GM23248 (cell line): ENCODE measurements around the gene GOLGA2. TPM values are rescaled to one million over a fixed set of nuclear protein-coding genes. Genes with fewer than 3 reads are reported as not detected.

ENCODE experiments used
- DNase-seq: peaks from one replicate; pipeline ENCODE4 v3.0.0-alpha.2; 2015
- H2AFZ ChIP-seq: fragments of 200-600 bp; sonication (generic); 2 replicates; pipeline ENCODE4 v1.6.1; 2016; ENCODE audit warnings: antibody characterized with exemption
- H3F3A ChIP-seq: fragments of 200-600 bp; sonication (generic); 2 replicates; pipeline ENCODE4 v1.6.1; 2016; ENCODE audit warnings: mild to moderate bottlenecking, antibody characterized with exemption, mixed run types; ENCODE audit not compliant: insufficient read depth
- H3K27ac ChIP-seq: fragments of 200-600 bp; sonication (generic); 2 replicates; pipeline ENCODE4 v1.5.1; 2016; ENCODE audit warnings: mild to moderate bottlenecking
- H3K27me3 ChIP-seq: fragments of 200-600 bp; sonication (generic); replicated peaks from 2 replicates; pipeline ENCODE4 v1.6.1; 2016; ENCODE audit warnings: mild to moderate bottlenecking; ENCODE audit not compliant: insufficient read depth
- H3K36me3 ChIP-seq: fragments of 200-600 bp; sonication (generic); 2 replicates; pipeline ENCODE4 v1.6.1; 2016; ENCODE audit warnings: low read depth, mild to moderate bottlenecking
- H3K4me1 ChIP-seq: fragments of 200-600 bp; sonication (generic); 2 replicates; pipeline ENCODE4 v1.6.1; 2016; ENCODE audit warnings: mild to moderate bottlenecking; ENCODE audit not compliant: insufficient read depth
- H3K4me2 ChIP-seq: fragments of 200-600 bp; sonication (generic); one replicate; pipeline ENCODE4 v1.6.1; 2016; ENCODE audit warnings: mild to moderate bottlenecking; ENCODE audit not compliant: unreplicated experiment
- H3K4me3 ChIP-seq: fragments of 200-600 bp; sonication (generic); 2 replicates; pipeline ENCODE4 v1.5.1; 2016; ENCODE audit warnings: mild to moderate bottlenecking
- H3K79me2 ChIP-seq: fragments of 200-600 bp; sonication (generic); 2 replicates; pipeline ENCODE4 v1.6.1; 2016; ENCODE audit warnings: mild to moderate bottlenecking; ENCODE audit not compliant: insufficient read depth
- H3K9ac ChIP-seq: fragments of 200-600 bp; sonication (generic); 2 replicates; pipeline ENCODE4 v1.6.1; 2016; ENCODE audit warnings: mild to moderate bottlenecking
- H3K9me2 ChIP-seq: fragments of 200-600 bp; sonication (generic); 2 replicates; pipeline ENCODE4 v1.6.1; 2016; ENCODE audit warnings: mixed run types, mild to moderate bottlenecking, moderate library complexity; ENCODE audit not compliant: insufficient read depth
- H3K9me3 ChIP-seq: fragments of 200-600 bp; sonication (generic); one replicate; pipeline ENCODE4 v1.6.1; 2017; ENCODE audit warnings: low read depth
- H4K20me1 ChIP-seq: fragments of 200-600 bp; sonication (generic); 2 replicates; pipeline ENCODE4 v1.6.0; 2016; ENCODE audit not compliant: insufficient read depth
- EZH2 ChIP-seq: fragments of 200-600 bp; sonication (generic); IDR thresholded peaks from 2 replicates; pipeline ENCODE4 v1.6.1; 2018; ENCODE audit warnings: antibody characterized with exemption, mild to moderate bottlenecking; ENCODE audit not compliant: insufficient read depth, poor library complexity, severe bottlenecking
- EZH2phosphoT487 ChIP-seq: fragments of 200-600 bp; sonication (generic); IDR thresholded peaks from 2 replicates; pipeline ENCODE4 v1.6.1; 2018; ENCODE audit warnings: antibody characterized with exemption, moderate library complexity, mild to moderate bottlenecking, low read depth; ENCODE audit not compliant: insufficient read depth
- WGBS, 2 experiments: methylation state at CpG; one replicate each; pipeline ENCODE4 v1.1.6; 2015 to 2017; ENCODE audit warnings: low lambda C conversion rate in 2 of 2, low coverage in 1 of 2; ENCODE audit errors: missing lambda C conversion rate in 2 of 2; 5-methylcytosine and 5-hydroxymethylcytosine counted together
- in situ Hi-C: fragments of 300-500 bp; cut with MboI; formaldehyde crosslinking; loops from 2 replicates; pipeline ENCODE4 v1.15.0; 2020
- polyA plus RNA-seq: library from polyadenylated mRNA; unstranded; fragments of >200 nt; fragmentation: Nextera tagmentation; extraction: Ambion mirVana; gene quantifications from 2 replicates; pipeline ENCODE4 v1.2.1, GENCODE V29; 2016
- total RNA-seq: library from RNA; depleted of rRNA; stranded (reverse); fragments of >200 nt; shearing (Covaris generic); gene quantifications from 2 replicates; pipeline ENCODE4 v1.2.3, GENCODE V29; 2014

GOLGA2 gene
- total and polyA plus RNA-seq, 2 experiments from 2014 or later: 35.1 to 116 TPM

DNA sequence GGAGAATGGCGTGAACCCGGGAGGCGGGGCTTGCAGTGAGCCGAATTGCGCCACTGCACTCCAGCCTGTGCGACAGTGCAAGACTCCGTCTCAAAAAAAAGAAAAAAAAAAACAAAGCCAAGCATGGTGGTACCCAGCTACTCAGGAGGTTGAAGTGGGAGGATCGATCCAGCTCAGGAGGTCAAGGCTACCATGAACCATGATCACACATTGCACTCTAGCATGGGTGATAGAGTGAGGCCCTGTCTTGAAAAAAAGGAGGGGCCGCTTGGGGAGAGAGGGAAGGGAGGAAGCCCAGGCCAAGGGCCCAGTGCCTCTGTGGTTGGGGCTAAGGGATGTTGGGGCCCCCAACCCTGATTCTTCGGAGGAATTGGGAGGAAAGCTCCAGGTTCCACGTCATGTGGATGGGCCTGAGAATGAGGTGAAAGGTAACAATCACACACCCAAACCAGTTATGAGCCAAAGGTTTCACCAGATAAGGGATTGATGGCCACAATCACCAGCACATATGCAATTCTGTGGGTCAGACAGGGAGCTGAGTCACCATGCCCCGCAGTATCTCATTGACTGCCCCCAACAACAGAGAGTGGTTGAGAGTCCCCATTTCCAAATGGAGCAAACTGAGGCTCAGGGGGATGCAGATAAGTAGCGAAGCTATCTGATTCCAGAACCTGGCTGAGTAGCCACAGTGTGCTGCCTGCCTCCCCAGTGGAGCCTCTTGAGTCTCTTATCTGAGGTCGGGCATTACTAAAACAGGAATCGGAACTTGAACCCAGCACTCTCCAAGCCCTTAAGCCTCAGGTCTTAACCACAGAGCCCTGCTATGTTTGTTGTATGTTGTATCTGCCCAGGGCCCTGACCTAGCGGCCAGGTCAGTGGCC, 20.8 kb upstream of the GOLGA2 start:
- no peaks in the 10 kb centered on the region for H3K9me3 ChIP-seq
- no peaks in the 10 kb centered on the region for H3K27me3 ChIP-seq
- H3K4me1 ChIP-seq: no peaks in the 10 kb centered on the region

DNA sequence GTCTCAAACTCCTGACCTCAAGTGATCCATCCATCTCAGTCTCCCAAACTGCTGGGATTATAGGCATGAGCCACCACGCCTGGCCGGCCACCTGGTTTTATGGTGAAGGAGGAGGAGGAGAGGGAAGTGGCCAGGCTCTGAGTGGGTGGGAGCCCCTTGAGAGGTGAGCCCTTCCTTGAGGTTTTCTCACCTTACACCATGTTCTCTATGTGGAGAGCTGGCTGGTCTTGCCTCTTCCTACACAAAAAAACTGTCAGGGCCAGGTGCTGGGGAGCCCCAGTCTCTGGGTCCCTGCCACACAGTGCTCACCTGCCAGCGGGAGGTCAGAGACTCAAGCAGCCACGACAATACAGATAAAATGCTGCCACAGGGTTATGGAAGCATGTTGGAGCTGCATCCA, 18.3 kb upstream of the GOLGA2 start:
- DNase-seq: no peak
- Histone ChIP-seq H4K20me1 (no peaks in the 10 kb centered on the region), H3K36me3 (no peaks in the 10 kb centered on the region), H3K9ac (no peak overlapping the region), H3K27ac (no peak overlapping the region), H3K4me1 (no peaks in the 10 kb centered on the region), H3K9me2 (no peaks in the 10 kb centered on the region), H3K79me2 (no peaks in the 10 kb centered on the region), H3K4me2 (no peak overlapping the region), H3K27me3 (no peaks in the 10 kb centered on the region), H3K4me3 (no peak overlapping the region), H3K9me3 (no peaks in the 10 kb centered on the region), H2AFZ (no peak overlapping the region), H3F3A (no peaks in the 10 kb centered on the region)
- in situ Hi-C loops: no loop called here
- TF ChIP-seq EZH2: no peak
- no peak for TF ChIP-seq EZH2phosphoT487
- WGBS, 2 experiments: 87 to 93% methylated on average over 4 of the region's 4 CpGs

More for the DNA sequence above, 20.8 kb upstream of the GOLGA2 start:
- TF ChIP-seq EZH2phosphoT487 (no peak), EZH2 (no peak)
- H3K27ac ChIP-seq: no peak overlapping the region
- DNase-seq: no peak
- WGBS, 2 experiments: 89 to 90% methylated on average over 16 of the region's 16 CpGs
- H3K4me3 ChIP-seq: no peak overlapping the region
- H2AFZ ChIP-seq: no peak overlapping the region
- H4K20me1 ChIP-seq: no peaks in the 10 kb centered on the region
- H3K9ac ChIP-seq: no peak overlapping the region
- in situ Hi-C loops: no loop called here
- no peaks in the 10 kb centered on the region for H3K36me3 ChIP-seq
- no peaks in the 10 kb centered on the region for H3K79me2 ChIP-seq
- no peaks in the 10 kb centered on the region for H3F3A ChIP-seq
- no peaks in the 10 kb centered on the region for H3K9me2 ChIP-seq
- H3K4me2 ChIP-seq: no peak overlapping the region

- H3K36me3 ChIP-seq: 0 out of 2 replicates have a peak, but pooled peaks cover 2% of the 10 kb centered on the region
- TF ChIP-seq EZH2phosphoT487 (no peak), EZH2 (no peak)
- H3K9me2 ChIP-seq: no peaks in the 10 kb centered on the region
- no peaks in the 10 kb centered on the region for H3K27me3 ChIP-seq
- no peaks in the 10 kb centered on the region for H3K4me1 ChIP-seq
- no peaks in the 10 kb centered on the region for H3F3A ChIP-seq
- H3K9me3 ChIP-seq: no peaks in the 10 kb centered on the region
- in situ Hi-C loops: no loop called here
- H4K20me1 ChIP-seq: no peaks in the 10 kb centered on the region
- H3K4me3 ChIP-seq: no peak overlapping the region
- no peak overlapping the region for H2AFZ ChIP-seq
- H3K27ac ChIP-seq: no peak overlapping the region
- H3K79me2 ChIP-seq: no peaks in the 10 kb centered on the region
- no peak for DNase-seq
- H3K4me2 ChIP-seq: no peak overlapping the region
- no peak overlapping the region for H3K9ac ChIP-seq
- 84 to 85% methylated on average over 4 of the region's 4 CpGs for WGBS, 2 experiments
Observed at GRCh38 chr9:128293091-128293490, 17.3 kb upstream of the GOLGA2 start.

DNA sequence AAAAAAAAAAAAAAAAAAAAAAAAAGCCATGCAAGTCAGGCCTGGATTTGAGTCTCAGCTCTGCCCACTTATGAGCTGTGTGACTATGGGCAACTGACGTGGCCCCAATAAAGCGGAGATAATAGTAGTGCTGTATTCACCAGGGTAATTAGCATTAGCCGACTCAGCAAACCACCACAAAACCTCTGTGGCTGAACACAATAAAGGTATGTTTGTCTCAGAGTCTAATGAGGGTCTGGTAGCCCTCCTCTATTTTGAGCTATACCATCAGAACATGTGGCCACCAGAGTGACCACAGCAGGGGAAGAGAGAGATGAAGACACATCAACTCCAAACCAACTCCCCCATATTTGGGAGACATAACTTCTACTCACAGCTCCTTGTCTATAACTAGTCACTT, 16.2 kb upstream of the GOLGA2 start:
- Histone ChIP-seq H2AFZ (no peak overlapping the region), H4K20me1 (no peaks in the 10 kb centered on the region), H3K79me2 (no peaks in the 10 kb centered on the region), H3K9me2 (no peaks in the 10 kb centered on the region), H3K27ac (no peak overlapping the region), H3K9ac (no peak overlapping the region), H3K4me2 (no peak overlapping the region), H3K4me1 (no peaks in the 10 kb centered on the region), H3K9me3 (no peaks in the 10 kb centered on the region), H3K36me3 (peaks cover 5% of the 10 kb centered on the region; the same call in 1 of the 2 replicates), H3K27me3 (no peaks in the 10 kb centered on the region), H3F3A (no peaks in the 10 kb centered on the region), H3K4me3 (no peak overlapping the region)
- WGBS, 2 experiments: 98 to 100% methylated on average over 3 of the region's 3 CpGs
- in situ Hi-C loops: no loop called here
- no peak for DNase-seq
- TF ChIP-seq EZH2phosphoT487 (no peak), EZH2 (no peak)
